COLO668 (cell line): ENCODE measurements around the gene HECTD1.
A peak's percentile ranks its signal among the peaks of the same experiment; 100 is the strongest.
"Not testable (repeated sequence)": the region's sequence is repeated elsewhere in the genome, so short reads cannot be mapped to it uniquely, and the experiment has no call there.

ENCODE experiments used
- DNase-seq: peaks from one replicate; lab custom pipeline; 2025; ENCODE audit not compliant: unreplicated experiment; lab: John Stamatoyannopoulos, UW

The HECTD1 gene

GRCh38 chr14:31228533-31228932 is 20.9 kb upstream of the HECTD1 start:
- DNase-seq = no peak

GRCh38 chr14:31224808-31225207 is 17.2 kb upstream of the HECTD1 start:
- DNase-seq = no peak

GRCh38 chr14:31223331-31223730 is 15.7 kb upstream of the HECTD1 start:
- no peak for DNase-seq

- no peak for DNase-seq
Measured at GRCh38 chr14:31222834-31223233, 15.2 kb upstream of the HECTD1 start.

- no peak for DNase-seq
Measured at GRCh38 chr14:31221266-31221665, 13.7 kb upstream of the HECTD1 start.

- no peak for DNase-seq
Measured at GRCh38 chr14:31219169-31219568, 11.6 kb upstream of the HECTD1 start.

GRCh38 chr14:31216359-31216758 is 8.8 kb upstream of the HECTD1 start:
- no peak for DNase-seq

- no peak for DNase-seq
Measured at GRCh38 chr14:31212893-31213292, 5.3 kb upstream of the HECTD1 start.

GRCh38 chr14:31209605-31210004 is 2.0 kb upstream of the HECTD1 start:
- no peak for DNase-seq

- DNase-seq = peak; percentile 32
Measured at GRCh38 chr14:31208546-31209424, 1.2 kb upstream of the HECTD1 start.

- DNase-seq = peak; percentile 96
Measured at GRCh38 chr14:31207287-31207754, 272 bp downstream of the HECTD1 start.

GRCh38 chr14:31206536-31207286 is 882 bp downstream of the HECTD1 start:
- peak; percentile 75 for DNase-seq

- no peak for DNase-seq
Measured at GRCh38 chr14:31205681-31206535, 1.7 kb downstream of the HECTD1 start.

GRCh38 chr14:31204593-31205534 is 2.7 kb downstream of the HECTD1 start:
- no peak for DNase-seq

- DNase-seq = not testable (repeated sequence)
Measured at GRCh38 chr14:31203899-31204592, 3.5 kb downstream of the HECTD1 start.

GRCh38 chr14:31203414-31203742 is 4.2 kb downstream of the HECTD1 start:
- no peak for DNase-seq

GRCh38 chr14:31201111-31201510 is 6.5 kb downstream of the HECTD1 start:
- DNase-seq = no peak

GRCh38 chr14:31200702-31200990 is 6.9 kb downstream of the HECTD1 start:
- DNase-seq = no peak

- DNase-seq = no peak
Measured at GRCh38 chr14:31197671-31198070, 9.9 kb downstream of the HECTD1 start.
